GM19035 (cell line): Measurements from ENCODE around the gene ESYT2.

Experiments used
- ATAC-seq: cut with Tn5 transposase; IDR thresholded peaks from one replicate; pipeline ENCODE4 v1.9.1; 2021; ENCODE audit not compliant: unreplicated experiment

Gene ESYT2

DNA sequence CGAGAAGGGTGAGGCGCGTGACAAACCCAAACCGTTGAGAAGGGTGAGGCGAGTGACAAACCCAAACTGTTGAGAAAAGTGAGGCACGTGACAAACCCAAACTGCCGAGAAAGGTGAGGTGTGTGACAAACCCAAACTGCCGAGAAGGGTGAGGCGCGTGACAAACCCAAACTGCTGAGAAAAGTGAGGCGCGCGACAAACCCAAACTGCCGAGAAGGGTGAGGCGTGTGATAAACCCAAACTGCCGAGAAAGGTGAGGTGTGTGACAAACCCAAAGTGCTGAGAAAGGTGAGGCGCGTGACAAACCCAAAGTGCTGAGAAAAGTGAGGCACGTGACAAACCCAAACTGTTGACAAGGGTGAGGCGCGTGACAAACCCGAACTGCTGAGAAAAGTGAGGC, 25.0 kb downstream of the ESYT2 start:
- ATAC-seq: no peak

DNA sequence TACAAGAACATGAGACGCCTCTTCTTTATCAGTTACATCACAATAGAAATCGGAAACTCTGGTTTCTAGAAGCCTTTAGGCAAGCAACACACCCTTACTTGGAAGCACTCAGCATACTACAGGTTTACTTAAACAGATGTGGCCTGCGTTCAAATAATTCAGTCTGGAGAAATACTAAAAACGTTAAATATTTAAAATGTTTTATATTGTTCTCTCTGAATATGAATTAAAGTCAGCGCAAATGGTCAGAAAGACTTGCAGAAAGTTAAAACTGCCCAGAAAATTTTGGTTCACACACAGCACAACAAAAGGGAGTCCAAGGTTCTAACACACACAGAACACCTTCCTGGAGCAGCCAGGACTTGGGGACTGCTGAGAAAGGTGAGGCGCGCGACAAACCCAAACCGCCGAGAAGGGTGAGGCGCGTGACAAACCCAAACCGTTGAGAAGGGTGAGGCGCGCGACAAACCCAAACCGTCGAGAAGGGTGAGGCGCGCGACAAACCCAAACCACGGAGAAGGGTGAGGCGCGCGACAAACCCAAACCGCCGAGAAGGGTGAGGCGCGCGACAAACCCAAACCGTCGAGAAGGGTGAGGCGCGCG, 25.8 kb downstream of the ESYT2 start:
- ATAC-seq: no peak

DNA sequence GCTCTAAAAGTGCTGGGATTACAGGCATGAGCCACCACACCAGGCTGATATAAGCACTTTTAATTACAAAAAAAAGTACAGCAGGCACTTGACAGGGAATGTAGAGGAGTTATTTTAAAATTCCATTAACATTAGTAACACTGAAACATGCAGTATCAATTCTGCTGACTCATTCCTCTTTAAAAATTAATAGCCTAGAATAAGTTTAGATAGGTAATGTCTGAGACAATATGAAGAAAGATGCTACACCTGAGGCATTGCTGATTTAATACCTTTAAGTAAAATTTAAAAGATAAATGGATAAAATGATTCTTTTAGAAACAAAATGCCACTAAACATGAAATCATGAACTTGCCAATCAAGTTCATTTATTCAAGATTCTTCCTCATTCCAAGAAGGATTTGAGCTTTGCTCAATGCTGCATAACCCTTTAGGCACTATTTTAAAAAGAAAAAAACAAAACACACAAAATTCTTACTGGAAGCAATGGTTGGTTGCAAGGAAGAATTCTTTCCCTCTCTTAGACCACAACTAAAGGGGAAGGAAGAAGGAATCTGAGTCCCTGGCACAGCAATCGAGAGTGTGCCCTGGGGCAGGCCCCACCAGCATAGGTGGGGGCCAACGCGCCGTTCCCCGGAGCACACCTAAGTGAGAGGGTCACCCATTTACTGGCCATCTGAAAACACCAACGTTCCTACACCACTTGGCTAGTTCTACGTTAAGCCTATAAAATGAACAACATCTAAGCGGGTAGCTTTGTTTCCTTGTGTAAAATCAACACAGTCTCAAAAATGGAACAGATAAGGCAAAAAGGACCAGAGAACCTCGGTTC, 26.6 kb downstream of the ESYT2 start:
- no peak for ATAC-seq

DNA sequence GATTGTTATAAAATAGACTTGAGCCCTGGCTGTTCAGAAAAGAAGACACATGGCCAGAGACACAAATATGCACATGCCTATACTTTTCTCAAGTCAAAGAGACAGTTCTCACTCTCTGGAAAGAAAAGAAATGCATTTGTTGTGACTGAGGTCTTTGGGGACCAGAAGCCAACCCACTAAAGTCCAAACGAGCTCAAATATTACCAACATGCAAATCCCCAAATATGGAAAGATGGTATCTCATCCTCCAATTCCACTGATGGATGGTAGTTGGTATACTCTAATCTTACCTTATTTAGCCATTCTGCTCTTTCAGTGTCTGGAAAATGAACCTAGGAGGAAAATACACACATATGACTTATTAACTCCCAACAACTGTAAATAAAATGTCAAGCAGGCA, 30.6 kb downstream of the ESYT2 start:
- ATAC-seq: no peak

DNA sequence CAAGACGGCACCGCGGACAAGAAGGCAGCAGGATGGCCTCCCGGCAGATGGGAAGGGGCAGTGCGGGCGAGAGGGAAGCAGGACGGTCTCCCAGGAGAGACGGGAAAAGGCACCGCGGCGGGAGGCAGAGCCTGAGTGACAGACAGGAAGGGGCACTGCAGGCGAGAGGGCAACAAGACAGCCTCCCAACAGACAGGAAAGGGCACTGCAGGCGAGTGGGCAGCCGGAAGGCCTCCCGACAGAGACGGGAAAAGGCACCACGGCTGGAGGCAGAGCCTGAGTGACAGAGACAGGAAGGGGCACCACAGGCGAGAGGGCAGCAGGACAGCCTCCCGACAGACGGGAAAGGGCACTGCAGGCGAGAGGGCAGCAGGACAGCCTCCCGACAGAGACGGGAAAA, 32.6 kb downstream of the ESYT2 start:
- no peak for ATAC-seq

DNA sequence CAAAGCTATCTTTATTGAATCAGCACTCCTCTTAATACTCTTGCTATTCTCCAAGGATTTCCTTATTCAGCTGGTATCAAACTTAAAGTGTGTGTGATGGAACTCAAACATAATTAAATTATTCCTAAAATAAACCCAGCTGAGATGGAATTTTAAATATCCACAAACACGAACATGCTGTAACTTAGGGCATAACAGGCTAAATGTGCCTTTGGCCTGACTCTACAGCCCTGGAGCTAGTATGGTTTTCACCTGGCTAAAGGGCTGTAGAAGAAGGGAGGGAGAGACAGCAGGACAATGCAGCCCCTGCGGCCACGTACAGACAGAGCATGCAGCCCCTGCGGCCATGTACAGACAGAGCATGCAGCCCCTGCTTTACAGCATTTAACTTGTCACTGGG, 34.0 kb downstream of the ESYT2 start:
- no peak for ATAC-seq

DNA sequence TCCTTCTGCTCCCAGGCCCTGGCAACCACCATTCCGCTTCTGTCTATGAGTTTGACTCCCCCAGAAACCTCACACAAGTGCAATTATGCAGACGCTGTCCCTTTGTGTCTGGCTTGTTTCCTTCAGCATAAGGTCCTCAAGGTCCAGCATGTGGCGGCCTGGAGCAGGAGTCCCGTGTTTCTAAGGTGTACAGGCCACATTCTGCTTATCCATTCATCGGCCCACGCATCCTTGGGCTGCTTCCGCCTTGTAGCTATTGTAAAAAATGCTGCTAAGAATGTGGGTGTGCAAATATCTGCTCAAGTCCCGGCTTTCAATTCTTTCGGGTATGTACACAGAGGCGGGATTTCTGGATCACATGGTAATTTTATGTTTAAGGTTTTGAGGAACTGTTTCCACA, 38.2 kb downstream of the ESYT2 start:
- ATAC-seq: no peak

DNA sequence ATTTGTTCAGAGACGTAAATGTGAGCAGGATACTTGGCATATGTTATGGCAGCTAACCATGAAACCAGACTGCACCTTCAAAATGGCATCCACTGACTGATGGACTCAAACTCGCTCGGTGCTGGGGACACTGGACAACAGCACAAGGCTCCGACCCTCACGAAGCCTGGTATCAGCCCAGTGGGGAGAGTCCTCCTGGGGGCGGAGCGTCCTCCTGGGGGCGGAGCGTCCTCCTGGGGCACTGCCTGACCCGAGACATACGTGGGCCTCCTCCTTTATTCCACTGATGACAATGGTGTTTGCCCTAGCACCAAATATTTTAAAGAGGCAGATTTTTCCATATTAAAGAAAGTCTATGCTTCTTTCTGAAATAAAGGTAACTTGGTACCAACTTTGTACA, 39.5 kb downstream of the ESYT2 start:
- no peak for ATAC-seq

DNA sequence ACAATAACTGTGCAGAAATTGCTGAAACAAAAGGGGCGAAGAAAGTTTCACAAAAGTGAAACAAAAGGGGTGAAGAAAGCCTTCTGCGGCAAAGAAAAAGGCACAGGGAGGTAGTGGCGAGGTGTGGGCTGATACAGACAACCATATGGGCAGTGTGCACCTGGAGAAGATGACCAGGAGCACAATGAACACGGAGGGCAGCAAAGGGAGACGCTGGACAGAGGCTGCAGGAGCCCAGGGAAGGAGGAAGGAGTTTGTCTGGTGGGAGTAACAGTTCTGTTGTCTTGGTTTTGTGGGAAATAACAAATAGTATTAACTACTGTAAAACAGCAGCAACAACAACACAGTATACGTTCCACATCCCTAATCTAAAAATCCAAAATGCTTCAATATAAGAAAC, 42.4 kb downstream of the ESYT2 start:
- ATAC-seq: no peak

DNA sequence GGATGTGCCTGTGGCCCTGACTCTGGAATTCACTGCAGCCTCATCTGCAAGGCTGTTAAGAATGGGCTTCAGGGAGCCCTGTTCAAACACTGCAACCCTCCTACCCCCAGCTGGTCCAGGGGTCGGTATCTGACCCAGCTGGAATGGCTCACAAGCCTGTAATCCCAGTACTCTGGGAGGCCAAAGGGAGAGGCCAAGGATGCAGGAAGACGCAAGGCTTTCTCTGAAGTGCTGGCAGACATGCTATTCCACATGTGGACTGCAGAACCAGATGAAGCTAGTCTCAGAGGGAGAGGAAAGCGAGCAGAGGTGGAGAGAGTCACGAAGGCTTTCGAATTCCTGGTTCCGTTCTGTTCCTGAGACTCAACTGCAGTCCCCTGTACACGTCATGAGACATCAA, 45.0 kb downstream of the ESYT2 start:
- ATAC-seq: no peak

DNA sequence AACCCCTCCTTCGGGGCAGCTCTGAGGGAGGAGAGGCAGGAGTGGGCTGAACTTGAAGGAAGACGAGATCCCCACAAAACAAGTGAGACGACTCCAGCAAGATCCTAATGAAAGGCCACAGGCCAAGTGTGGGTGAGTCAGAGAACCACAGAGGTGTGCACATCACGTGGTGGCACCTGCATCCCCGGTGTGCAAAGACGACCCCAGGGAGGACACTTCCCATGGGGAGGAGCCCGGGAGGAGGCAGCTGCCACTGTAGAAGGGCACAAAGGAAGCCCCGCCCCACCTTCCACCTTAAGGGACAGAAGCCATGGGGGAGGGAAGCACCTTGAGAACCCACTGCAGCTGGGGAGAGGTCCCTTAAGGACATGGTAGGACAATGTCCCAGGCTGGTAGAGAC, 45.7 kb downstream of the ESYT2 start:
- ATAC-seq: no peak

DNA sequence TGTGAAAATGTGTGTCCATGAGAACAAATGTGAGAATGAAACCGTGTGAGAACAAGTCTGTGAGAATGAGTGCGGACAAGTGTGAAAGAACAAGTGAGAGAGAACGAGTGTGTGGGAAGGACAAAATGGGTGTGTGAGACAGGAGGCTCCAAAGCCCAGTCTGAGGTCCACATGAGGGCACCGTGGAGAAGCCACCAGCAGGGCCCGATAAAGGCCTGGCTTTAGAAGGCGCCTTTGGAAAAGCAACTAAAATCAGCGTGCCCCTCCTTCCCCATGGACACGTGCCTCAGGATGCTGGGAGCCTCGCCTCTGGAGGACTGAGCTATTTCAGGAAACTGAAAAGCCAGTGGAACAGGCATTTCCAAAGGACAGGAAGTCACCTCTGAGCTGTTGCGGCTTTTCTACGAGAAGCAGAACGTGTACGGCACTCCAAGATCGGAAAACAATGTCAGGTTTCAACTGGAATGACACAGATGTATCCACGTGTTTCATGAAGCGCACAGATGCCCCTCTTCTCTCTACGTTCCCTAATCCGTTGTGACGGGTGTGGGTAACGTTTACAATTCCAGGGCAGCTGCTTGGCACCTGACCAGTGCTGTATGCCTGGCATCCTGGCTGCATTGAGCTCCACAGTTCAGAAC, 46.4 kb downstream of the ESYT2 start:
- ATAC-seq: no peak

DNA sequence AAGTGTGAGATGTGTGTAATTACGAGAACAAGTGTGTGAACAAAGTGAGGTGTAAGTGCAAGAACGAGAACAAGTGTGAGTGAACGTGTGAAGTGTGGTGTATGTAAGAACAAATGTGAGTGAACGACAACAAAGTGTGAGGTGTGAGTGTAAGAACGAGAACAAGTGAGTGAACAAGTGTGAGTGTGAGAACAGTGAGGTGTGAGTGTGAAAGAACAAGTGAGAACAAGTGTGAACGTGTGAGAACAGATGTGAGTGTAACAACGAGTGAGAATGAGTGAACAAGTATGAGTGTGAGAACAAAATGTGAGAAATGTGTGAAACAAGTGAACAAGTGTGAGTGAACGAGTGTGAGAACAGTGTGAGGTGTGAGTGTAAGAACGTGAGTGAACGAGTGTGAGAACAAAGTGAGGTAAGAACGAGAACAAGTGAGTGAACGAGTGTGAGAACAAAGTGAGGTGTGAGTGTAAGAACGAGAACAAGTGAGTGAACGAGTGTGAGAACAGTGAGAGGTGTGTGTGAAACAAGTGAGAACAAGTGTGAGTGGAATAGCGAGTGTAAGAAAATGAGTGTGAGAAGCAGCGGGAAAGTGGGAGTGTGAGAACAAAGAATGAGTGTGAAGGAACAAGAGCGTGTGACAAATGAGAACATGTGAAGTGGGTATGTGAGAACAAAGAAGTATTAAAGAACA, 47.2 kb downstream of the ESYT2 start:
- no peak for ATAC-seq

DNA sequence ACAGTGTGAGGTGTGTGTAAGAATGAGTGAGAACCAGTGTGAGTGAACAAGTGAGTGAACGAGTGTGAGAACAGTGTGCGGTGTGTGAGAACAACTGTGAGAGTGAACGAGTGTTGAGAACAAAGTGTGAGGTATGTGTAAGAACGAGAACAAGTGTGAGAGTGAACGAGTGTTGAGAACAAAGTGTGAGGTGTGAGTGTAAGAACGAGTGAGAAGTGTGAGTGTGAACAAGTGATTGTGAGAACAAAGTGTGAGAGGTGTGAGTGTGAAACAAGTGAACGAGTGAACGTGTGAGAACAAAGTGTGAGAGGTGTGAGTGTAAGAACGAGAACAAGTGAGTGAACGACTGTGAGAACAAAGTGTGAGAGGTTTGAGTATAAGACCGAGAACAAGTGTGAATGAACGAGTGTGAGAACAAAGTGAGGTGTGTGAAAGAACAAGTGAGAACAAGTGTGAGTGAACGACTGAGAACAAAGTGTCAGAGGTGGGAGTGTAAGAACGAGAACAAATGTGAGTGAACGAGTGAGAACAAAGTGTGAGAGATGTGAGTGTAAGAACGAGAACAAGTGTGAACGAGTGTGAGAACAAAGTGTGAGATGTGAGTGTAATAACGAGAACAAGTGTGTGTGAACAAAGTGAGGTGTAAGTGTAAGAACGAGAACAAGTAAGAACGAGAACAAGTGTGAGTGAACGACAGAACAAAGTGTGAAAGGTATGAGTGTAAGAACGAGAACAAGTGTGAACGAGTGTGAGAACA, 47.9 kb downstream of the ESYT2 start:
- no peak for ATAC-seq

DNA sequence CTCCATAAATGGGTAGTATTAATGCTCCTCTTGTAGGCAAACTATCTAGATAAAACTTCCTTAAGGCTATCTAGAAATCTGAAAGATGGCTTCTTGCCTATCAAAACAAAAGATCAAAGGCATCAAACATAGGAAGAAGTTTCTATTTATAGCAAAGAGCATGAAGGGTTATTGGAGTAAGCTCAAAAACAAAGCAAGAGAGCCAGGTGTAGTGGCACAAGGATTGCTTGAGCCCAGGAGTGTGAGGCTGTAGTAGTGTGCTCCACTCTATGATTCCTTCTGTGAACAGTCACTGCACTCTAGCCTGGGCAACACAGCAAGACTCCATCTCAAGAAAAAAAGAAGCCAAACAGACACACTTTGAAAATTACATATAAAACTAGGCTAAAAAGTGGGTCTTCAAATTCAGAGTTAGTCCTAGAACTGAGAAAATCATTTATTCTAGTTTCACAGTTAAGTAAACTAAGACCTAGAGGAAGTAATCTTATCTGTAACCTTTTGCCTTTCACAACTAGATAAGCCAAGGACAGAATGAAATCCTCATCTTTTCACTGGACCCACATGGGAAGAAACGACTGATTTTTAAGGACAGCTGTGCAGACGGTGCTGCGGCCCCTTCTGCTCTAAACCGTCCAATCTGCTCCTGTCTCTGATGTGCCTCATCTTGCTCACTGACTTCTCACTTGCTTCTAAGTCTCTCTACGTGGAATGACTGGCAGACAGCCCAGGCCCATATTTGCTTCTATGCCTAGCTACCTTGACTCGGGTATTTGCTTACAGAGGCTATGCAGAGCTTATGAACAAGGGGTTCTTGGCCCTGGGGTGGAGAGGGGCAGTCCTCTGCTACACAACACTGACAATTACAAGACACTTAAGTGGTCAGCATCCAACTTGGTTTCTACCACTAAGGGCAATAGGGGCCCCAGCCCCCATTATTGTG, 50.0 kb downstream of the ESYT2 start:
- ATAC-seq: no peak

DNA sequence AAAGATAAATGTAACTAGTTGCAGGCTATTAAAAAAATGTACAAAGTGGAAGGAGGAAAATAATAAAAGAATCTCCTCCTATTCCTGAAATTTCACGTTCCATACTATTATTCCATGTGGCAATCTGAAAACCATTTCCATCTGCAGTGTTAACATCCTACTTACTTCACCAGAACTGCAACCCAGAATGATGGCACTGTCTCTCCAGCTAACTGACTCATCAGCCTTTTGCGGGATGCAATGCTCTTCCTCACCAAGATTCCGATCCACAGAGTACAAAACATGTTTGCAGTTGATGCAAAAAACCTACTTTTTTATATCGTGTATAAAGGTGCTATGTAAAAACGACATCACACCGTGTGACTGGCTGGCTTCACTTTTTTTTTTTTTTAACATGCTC, 50.8 kb downstream of the ESYT2 start:
- ATAC-seq: no peak

DNA sequence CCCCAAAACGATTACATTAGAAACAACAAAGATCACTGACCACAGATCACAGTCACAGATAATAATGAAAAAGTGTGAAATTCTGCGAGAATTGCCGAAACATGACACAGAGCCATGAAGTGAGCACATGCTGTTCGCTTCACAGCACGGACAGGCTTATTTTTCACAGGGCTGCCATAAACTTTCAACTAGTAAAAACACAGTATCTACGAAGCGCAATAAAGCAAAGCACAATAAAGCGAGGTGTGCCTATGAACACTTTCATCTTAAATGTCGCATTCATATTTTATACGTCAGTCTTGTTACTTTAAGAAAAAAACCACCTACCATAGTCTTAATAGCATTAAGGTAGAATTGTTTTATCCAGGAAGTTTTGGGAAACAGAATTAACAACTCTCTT, 51.5 kb downstream of the ESYT2 start:
- ATAC-seq: no peak

DNA sequence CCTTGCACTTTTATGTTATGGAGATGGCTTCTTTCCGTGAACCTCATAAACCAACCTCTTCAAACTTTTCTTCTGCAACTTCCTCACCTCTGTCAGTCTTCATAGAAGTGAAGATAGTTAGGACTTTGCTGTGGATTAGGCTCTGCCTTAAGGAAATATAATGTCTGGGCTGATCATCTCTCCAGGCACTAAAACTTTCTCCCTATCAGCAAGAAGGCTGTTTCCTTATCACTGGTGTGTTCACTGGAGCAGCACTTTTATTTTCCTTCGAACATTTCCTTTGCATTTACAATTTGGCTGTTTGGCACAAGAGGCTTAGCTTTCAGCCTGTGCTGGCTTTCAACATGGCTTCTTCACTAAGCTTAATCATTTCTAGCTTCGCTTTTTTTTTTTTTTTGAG, 52.8 kb downstream of the ESYT2 start:
- ATAC-seq: no peak

DNA sequence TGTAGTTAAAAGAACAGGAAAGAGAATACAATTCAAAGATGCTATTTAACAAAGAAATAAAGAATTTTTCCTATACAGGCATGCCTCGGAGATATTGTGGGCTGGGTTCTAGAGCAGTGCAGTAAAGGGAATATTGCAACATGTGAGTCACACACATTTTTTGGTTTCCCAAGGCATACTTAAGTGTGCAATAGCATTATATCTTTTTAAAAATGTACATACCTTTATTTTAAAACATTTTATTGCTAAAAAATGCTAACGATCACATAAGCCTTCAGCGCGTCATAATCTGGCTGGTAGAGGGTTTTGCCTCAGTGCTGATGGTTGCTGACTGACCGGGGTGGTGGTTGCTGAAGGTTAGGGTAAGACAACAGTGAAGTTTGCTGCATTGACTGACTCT, 54.4 kb downstream of the ESYT2 start:
- ATAC-seq: no peak

DNA sequence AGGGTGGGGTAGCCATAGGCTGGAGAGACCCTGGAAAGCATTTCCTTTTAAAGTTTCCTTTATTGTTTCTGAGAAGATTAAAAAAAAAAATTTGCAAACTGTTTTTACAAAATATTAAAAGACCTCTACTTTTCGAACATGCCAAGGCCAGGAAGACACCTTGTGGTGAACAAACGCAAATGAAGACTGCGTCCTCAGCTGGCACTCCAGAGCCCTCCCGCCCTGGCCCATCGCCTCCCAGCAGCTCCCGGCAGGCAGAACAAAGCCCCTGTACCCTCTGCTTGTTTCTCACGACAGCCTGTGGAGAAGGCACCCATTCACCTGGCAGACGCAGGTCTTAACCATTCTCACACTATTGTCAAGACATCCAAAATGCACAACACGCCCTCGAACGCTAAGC, 56.4 kb downstream of the ESYT2 start:
- no peak for ATAC-seq
